Measurements from ENCODE around the gene RIBC2.

The RIBC2 gene

GRCh38 chr22:45427114-45427513 is 13.6 kb downstream of the RIBC2 start:
- ChIA-PET CTCF (interaction anchor here (0.7 to 1.2 kb wide), 4 partner anchors 10 to 330 kb away, joined by 3 to 4 read pairs (median 3); no protein-coding TSS in a partner anchor), POLR2A (no interaction called here)
- no peak for DNase-seq (ENCODE audit: low read depth, low spot score)
- no peak for TF ChIP-seq CTCF (IDR thresholded peaks at IDR 0.05; ENCODE audit: insufficient read depth, low read length, missing control alignments)
- H3K4me3 ChIP-seq (ENCODE audit: low read depth, low read length) = no peak overlapping the region

GRCh38 chr22:45428391-45429385 is 15.2 kb downstream of the RIBC2 start:
- no peak for TF ChIP-seq CTCF (IDR thresholded peaks at IDR 0.05; ENCODE audit: insufficient read depth, low read length, missing control alignments)
- ChIA-PET POLR2A (no interaction called here), CTCF (interaction anchor here (1.0 to 6.3 kb wide), 4 partner anchors 12 to 332 kb away, joined by 3 to 43 read pairs (median 4); no protein-coding TSS in a partner anchor)
- no peak for DNase-seq (ENCODE audit: low read depth, low spot score)
- no peak overlapping the region for H3K4me3 ChIP-seq (ENCODE audit: low read depth, low read length)

GRCh38 chr22:45429424-45429823 is 15.9 kb downstream of the RIBC2 start:
- no peak for DNase-seq (ENCODE audit: low read depth, low spot score)
- ChIA-PET CTCF (interaction anchor here (1.0 to 6.3 kb wide), 3 partner anchors 11 to 328 kb away, joined by 3 to 43 read pairs (median 4); no protein-coding TSS in a partner anchor), POLR2A (no interaction called here)
- no peak overlapping the region for H3K4me3 ChIP-seq (ENCODE audit: low read depth, low read length)
- TF ChIP-seq CTCF (IDR thresholded peaks at IDR 0.05; ENCODE audit: insufficient read depth, low read length, missing control alignments) = no peak

- no peak for DNase-seq (ENCODE audit: low read depth, low spot score)
- TF ChIP-seq CTCF (IDR thresholded peaks at IDR 0.05; ENCODE audit: insufficient read depth, low read length, missing control alignments) = no peak
- CTCF ChIA-PET = interaction anchor here (0.8 to 6.3 kb wide), 3 partner anchors 11 to 328 kb away, joined by 3 to 43 read pairs (median 3); no protein-coding TSS in a partner anchor
- no peak overlapping the region for H3K4me3 ChIP-seq (ENCODE audit: low read depth, low read length)
- POLR2A ChIA-PET = no interaction called here
Observed at GRCh38 chr22:45429981-45430775, 16.7 kb downstream of the RIBC2 start.

GRCh38 chr22:45430871-45431270 is 17.4 kb downstream of the RIBC2 start:
- TF ChIP-seq CTCF (IDR thresholded peaks at IDR 0.05; ENCODE audit: insufficient read depth, low read length, missing control alignments) = no peak
- no peak for DNase-seq (ENCODE audit: low read depth, low spot score)
- ChIA-PET POLR2A (no interaction called here), CTCF (interaction anchor here (6.3 kb wide), 1 partner anchor 122 kb away, joined by 43 read pairs; no protein-coding TSS in a partner anchor)
- no peak overlapping the region for H3K4me3 ChIP-seq (ENCODE audit: low read depth, low read length)
